WTC11 (cell line): ENCODE measurements around the gene RAB6A. TPM values are rescaled to one million over a fixed set of nuclear protein-coding genes. Genes with fewer than 3 reads are reported as not detected.

Experiments used
- ATAC-seq: fragments of 200-7000 bp; cut with Tn5 transposase; 2 replicates; pipeline ENCODE4 v1.10.0; 2021; ENCODE audit warnings: mild to moderate bottlenecking, moderate library complexity
- CTCF ChIA-PET: fragments of 300-600 bp; sonication (Branson Sonifier 250); formaldehyde crosslinking; loops from one replicate; lab custom pipeline; 2021; ENCODE audit warnings: antibody characterized with exemption; lab: Charles Lee
- POLR2A ChIA-PET: fragments of 350-600 bp; sonication (Branson Sonifier 250); formaldehyde crosslinking; loops from one replicate; lab custom pipeline; 2021; ENCODE audit warnings: antibody characterized with exemption; lab: Charles Lee
- DNase-seq: peaks from one replicate; pipeline ENCODE4 v3.0.0; 2021; ENCODE audit warnings: low spot score
- H3K27ac Mint-ChIP-seq: 2 replicates; pipeline ENCODE4 v1.8.0; 2021; ENCODE audit warnings: mixed read lengths
- H3K27me3 Mint-ChIP-seq: 2 replicates; pipeline ENCODE4 v1.8.0; 2021; ENCODE audit warnings: low read depth, mild to moderate bottlenecking, moderate library complexity, mixed read lengths
- H3K36me3 Mint-ChIP-seq: 2 replicates; pipeline ENCODE4 v1.8.0; 2021; ENCODE audit warnings: mixed read lengths
- H3K4me1 Mint-ChIP-seq: 2 replicates; pipeline ENCODE4 v1.8.0; 2022; ENCODE audit warnings: mixed read lengths
- H3K4me3 Mint-ChIP-seq: 2 replicates; pipeline ENCODE4 v1.8.0; 2021; ENCODE audit warnings: mild to moderate bottlenecking, moderate library complexity, mixed read lengths
- H3K9me3 Mint-ChIP-seq: 2 replicates; pipeline ENCODE4 v1.8.0; 2021; ENCODE audit warnings: mixed read lengths
- AFF4 ChIP-seq: sonication (generic); formaldehyde crosslinking; IDR thresholded peaks from 2 replicates; pipeline ENCODE4 v1.8.1; 2023; ENCODE audit warnings: mild to moderate bottlenecking, missing genetic modification reagents, borderline replicate concordance
- CBFB ChIP-seq: sonication (generic); formaldehyde crosslinking; IDR thresholded peaks from 2 replicates; pipeline ENCODE4 v1.8.1; 2022; ENCODE audit warnings: mild to moderate bottlenecking, low read depth, missing genetic modification reagents
- FOXK1 ChIP-seq: sonication (generic); formaldehyde crosslinking; IDR thresholded peaks from 2 replicates; pipeline ENCODE4 v1.8.0; 2022; ENCODE audit warnings: mild to moderate bottlenecking, moderate library complexity, missing genetic modification reagents
- GTF2I ChIP-seq: fragments of 250-450 bp; sonication (Bioruptor Pico); conservative IDR thresholded peaks from 2 replicates; pipeline ENCODE4 v1.4.0; 2021; ENCODE audit warnings: mild to moderate bottlenecking
- SMAD4 ChIP-seq: sonication (generic); formaldehyde crosslinking; IDR thresholded peaks from 2 replicates; pipeline ENCODE4 v1.8.0; 2022; ENCODE audit warnings: mild to moderate bottlenecking, missing genetic modification reagents
- SP1 ChIP-seq: sonication (generic); formaldehyde crosslinking; conservative IDR thresholded peaks from 2 replicates; pipeline ENCODE4 v1.8.1; 2022; ENCODE audit warnings: missing genetic modification reagents
- TCF7 ChIP-seq: sonication (generic); formaldehyde crosslinking; IDR thresholded peaks from 2 replicates; pipeline ENCODE4 v1.8.0; 2022; ENCODE audit warnings: mild to moderate bottlenecking, low read depth, missing genetic modification reagents, moderate library complexity
- ZBTB43 ChIP-seq: sonication (generic); formaldehyde crosslinking; IDR thresholded peaks from 2 replicates; pipeline ENCODE4 v1.8.1; 2023; ENCODE audit warnings: mild to moderate bottlenecking, missing genetic modification reagents
- ZMAT4 ChIP-seq: fragments of 250-450 bp; sonication (Bioruptor Pico); IDR thresholded peaks from 2 replicates; pipeline ENCODE4 v1.9.0; 2021; ENCODE audit warnings: mild to moderate bottlenecking
- ZNF121 ChIP-seq: sonication (generic); formaldehyde crosslinking; IDR thresholded peaks from 2 replicates; pipeline ENCODE4 v1.8.0; 2023; ENCODE audit warnings: missing genetic modification reagents
- ZNF232 ChIP-seq: sonication (generic); formaldehyde crosslinking; IDR thresholded peaks from 2 replicates; pipeline ENCODE4 v1.8.0; 2022; ENCODE audit warnings: mild to moderate bottlenecking, missing genetic modification reagents
- ZNF396 ChIP-seq: fragments of 250-450 bp; sonication (Bioruptor Pico); IDR thresholded peaks from 2 replicates; pipeline ENCODE4 v1.8.0; 2021; ENCODE audit warnings: mild to moderate bottlenecking, moderate library complexity, borderline replicate concordance
- ZNF416 ChIP-seq: fragments of 250-450 bp; sonication (Bioruptor Pico); IDR thresholded peaks from 2 replicates; pipeline ENCODE4 v1.9.0; 2021; ENCODE audit warnings: mild to moderate bottlenecking, inconsistent platforms
- ZSCAN18 ChIP-seq: fragments of 250-450 bp; sonication (Bioruptor Pico); IDR thresholded peaks from 2 replicates; pipeline ENCODE4 v2.1.2; 2022; ENCODE audit warnings: mild to moderate bottlenecking, moderate library complexity
- total RNA-seq: library from RNA; stranded (reverse); gene quantifications from 3 replicates; pipeline ENCODE4 v1.2.3, GENCODE V29; 2021
- TF ChIP-seq, protein P1 (sequence below): fragments of 250-450 bp; sonication (Bioruptor Pico); conservative IDR thresholded peaks from 2 replicates; pipeline ENCODE4 v1.9.0; 2021; ENCODE audit warnings: mild to moderate bottlenecking
- TF ChIP-seq, protein P2 (sequence below): sonication (generic); formaldehyde crosslinking; conservative IDR thresholded peaks from 2 replicates; pipeline ENCODE4 v1.8.1; 2023; ENCODE audit warnings: mild to moderate bottlenecking, low read depth, missing genetic modification reagents, moderate library complexity
- TF ChIP-seq, protein P3 (sequence below): sonication (generic); formaldehyde crosslinking; IDR thresholded peaks from 2 replicates; pipeline ENCODE4 v1.8.1; 2023; ENCODE audit warnings: mild to moderate bottlenecking, missing genetic modification reagents, moderate library complexity

RAB6A gene
- total RNA-seq, 1 experiment from 2014 or later, result 107 TPM

- TF ChIP-seq ZMAT4 (CRISPR knock-in tag), result no peak
- TF ChIP-seq, protein P1, sequence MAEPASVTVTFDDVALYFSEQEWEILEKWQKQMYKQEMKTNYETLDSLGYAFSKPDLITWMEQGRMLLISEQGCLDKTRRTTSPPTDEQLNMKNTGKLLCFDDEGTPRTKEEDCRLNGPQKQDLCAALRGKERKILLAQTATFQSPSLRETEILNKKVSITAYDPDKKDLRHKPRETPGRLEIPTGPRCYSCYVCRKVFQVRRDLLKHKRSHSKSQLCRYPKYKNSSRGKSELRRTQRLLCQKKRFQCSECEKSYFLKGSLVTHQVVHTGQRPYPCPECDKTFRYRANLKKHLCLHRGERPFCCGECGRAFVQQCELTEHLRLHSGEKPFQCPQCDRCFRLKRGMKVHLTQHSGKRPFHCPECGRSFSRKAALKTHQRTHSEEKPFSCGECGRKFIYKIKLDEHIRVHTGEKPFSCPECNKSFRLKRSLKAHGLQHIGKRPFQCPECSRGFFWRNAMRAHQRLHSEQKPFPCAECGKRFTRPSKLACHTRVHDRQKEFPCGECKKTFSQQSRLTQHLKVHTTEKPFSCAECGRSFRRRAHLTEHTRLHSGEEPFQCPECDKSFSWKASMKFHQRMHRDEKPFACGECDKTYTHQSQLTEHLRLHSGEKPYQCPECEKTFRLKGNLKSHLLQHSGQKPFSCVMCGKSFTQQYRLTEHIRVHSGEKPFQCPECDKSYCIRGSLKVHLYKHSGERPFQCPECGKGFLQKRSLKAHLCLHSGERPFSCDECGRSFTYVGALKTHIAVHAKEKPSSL (CRISPR knock-in tag), result no peak
- TF ChIP-seq GTF2I (CRISPR knock-in tag), result no peak
- no peak for TF ChIP-seq AFF4
- TF ChIP-seq, protein P2, sequence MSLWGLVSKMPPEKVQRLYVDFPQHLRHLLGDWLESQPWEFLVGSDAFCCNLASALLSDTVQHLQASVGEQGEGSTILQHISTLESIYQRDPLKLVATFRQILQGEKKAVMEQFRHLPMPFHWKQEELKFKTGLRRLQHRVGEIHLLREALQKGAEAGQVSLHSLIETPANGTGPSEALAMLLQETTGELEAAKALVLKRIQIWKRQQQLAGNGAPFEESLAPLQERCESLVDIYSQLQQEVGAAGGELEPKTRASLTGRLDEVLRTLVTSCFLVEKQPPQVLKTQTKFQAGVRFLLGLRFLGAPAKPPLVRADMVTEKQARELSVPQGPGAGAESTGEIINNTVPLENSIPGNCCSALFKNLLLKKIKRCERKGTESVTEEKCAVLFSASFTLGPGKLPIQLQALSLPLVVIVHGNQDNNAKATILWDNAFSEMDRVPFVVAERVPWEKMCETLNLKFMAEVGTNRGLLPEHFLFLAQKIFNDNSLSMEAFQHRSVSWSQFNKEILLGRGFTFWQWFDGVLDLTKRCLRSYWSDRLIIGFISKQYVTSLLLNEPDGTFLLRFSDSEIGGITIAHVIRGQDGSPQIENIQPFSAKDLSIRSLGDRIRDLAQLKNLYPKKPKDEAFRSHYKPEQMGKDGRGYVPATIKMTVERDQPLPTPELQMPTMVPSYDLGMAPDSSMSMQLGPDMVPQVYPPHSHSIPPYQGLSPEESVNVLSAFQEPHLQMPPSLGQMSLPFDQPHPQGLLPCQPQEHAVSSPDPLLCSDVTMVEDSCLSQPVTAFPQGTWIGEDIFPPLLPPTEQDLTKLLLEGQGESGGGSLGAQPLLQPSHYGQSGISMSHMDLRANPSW (CRISPR knock-in tag), result no peak
- TF ChIP-seq ZNF416 (CRISPR knock-in tag), result no peak
- TF ChIP-seq ZNF232 (CRISPR knock-in tag), result no peak
- no peak for TF ChIP-seq ZNF121 (CRISPR knock-in tag)
- TF ChIP-seq, protein P3, sequence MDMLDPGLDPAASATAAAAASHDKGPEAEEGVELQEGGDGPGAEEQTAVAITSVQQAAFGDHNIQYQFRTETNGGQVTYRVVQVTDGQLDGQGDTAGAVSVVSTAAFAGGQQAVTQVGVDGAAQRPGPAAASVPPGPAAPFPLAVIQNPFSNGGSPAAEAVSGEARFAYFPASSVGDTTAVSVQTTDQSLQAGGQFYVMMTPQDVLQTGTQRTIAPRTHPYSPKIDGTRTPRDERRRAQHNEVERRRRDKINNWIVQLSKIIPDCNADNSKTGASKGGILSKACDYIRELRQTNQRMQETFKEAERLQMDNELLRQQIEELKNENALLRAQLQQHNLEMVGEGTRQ (CRISPR knock-in tag), result no peak
These were observed 107.9 kb downstream of the RAB6A start (continued) for GRCh38 chr11:73652856-73653559.

DNA sequence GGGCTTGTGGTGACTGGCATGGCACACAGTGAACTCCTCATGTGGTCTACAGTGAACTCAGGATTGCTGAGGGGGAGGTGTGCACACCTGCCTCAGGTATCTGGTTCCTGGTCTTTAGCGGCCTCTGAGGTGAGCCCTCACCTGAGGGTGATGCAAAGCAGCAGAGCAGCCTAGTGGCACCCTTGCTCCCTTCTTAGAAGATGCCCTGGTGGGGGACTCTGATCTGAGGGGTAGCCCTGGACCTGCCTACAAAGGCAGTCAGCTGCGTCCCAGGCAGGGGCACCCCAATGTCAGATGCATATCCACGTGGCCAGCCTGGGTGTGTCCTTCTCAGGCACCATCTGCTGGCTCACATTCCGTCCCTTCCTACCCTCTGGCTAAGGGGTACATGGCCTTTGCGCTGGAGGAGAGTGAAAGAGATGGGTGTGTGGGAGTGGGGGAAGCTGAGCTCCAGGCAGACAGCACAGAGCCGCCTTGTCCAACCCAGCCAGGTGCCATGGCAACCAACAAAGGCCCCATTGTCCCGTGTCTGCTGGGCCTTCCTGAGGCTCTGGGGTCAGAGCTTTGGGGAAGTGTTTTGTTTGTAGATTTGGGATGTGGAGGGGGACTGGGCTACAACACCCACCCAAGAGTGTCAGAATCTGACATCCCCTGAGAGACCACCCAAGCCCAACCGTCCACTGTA lies 108.7 kb downstream of the RAB6A start:
- peaks cover 93% of the 10 kb centered on the region for H3K27me3 Mint-ChIP-seq
- no peaks in the 10 kb centered on the region for H3K36me3 Mint-ChIP-seq
- no peaks in the 10 kb centered on the region for H3K9me3 Mint-ChIP-seq
- DNase-seq (no peak), ATAC-seq (0 out of 2 replicates have a peak, but pooled peaks have one; percentile 7)
- ChIA-PET POLR2A (no interaction called here), CTCF (interaction anchor here (0.6 to 4.8 kb wide), 3 partner anchors 27 to 302 kb away, joined by 3 to 30 read pairs (median 3); no protein-coding TSS in a partner anchor)
- no peak overlapping the region for H3K27ac Mint-ChIP-seq
- no peak overlapping the region for H3K4me3 Mint-ChIP-seq
- peaks cover 26% of the 10 kb centered on the region for H3K4me1 Mint-ChIP-seq
- no peak for TF ChIP-seq ZSCAN18 (CRISPR knock-in tag)
- no peak for TF ChIP-seq CBFB (CRISPR knock-in tag)
- no peak for TF ChIP-seq ZBTB43 (CRISPR knock-in tag)
- TF ChIP-seq TCF7 (CRISPR knock-in tag), result no peak
- TF ChIP-seq ZNF396 (CRISPR knock-in tag), result no peak
- TF ChIP-seq FOXK1 (CRISPR knock-in tag), result no peak
- TF ChIP-seq SMAD4, result no peak
- no peak for TF ChIP-seq SP1
